Right lobe of liver (tissue), 6 donors: ENCODE results near the gene EMD. TPM values are rescaled to one million over a fixed set of nuclear protein-coding genes. Genes with fewer than 3 reads are reported as not detected.

Experiments used
- ATAC-seq, 4 donors: fragments of 200-7000 bp; cut with Tn5 transposase; one replicate each; pipeline ENCODE4 v1.9.1; 2020; ENCODE audit warnings: mild to moderate bottlenecking in 4 of 4, moderate library complexity in 4 of 4
- DNase-seq, 3 donors: peaks; one replicate each; pipeline ENCODE4 v3.0.0-alpha.2; 2020
- H3K27ac ChIP-seq, 3 donors: fragments of 200-600 bp; one replicate each; pipeline ENCODE4 v1.8.0; 2022
- H3K27me3 ChIP-seq, 2 donors: fragments of 200-600 bp; one replicate each; pipeline ENCODE4 v1.8.0; 2022
- H3K36me3 ChIP-seq, 4 donors: fragments of 200-600 bp; sonication (generic) in 1 of 4; one replicate each; pipeline versions ENCODE4 v1.5.1 to v1.8.0; 2017 to 2022; ENCODE audit warnings: control low read depth in 1 of 4
- H3K4me1 ChIP-seq, 4 donors: fragments of 200-600 bp; sonication (generic) in 1 of 4; one replicate each; pipeline versions ENCODE4 v1.5.1 to v1.8.0; 2017 to 2022; ENCODE audit warnings: control low read depth in 1 of 4
- H3K4me3 ChIP-seq, 3 donors: fragments of 200-600 bp; one replicate each; pipeline ENCODE4 v1.8.0; 2022
- H3K9me3 ChIP-seq, 4 donors: fragments of 200-600 bp; sonication (generic) in 1 of 4; one replicate each; pipeline versions ENCODE4 v1.5.1 to v1.8.0; 2017 to 2022; ENCODE audit warnings: control low read depth in 1 of 4
- POLR2A ChIP-seq: fragments of 450-650 bp; IDR thresholded peaks from one replicate; pipeline ENCODE4 v1.6.1; 2017; ENCODE audit warnings: antibody characterized with exemption, mild to moderate bottlenecking
- WGBS: methylation state at CpG from one replicate; pipeline ENCODE4 v1.1.6; 2018; ENCODE audit warnings: low coverage, low lambda C conversion rate; ENCODE audit not compliant: insufficient coverage; ENCODE audit errors: missing lambda C conversion rate; 5-methylcytosine and 5-hydroxymethylcytosine counted together
- intact Hi-C, 2 donors: fragments of 100-400 bp; cut with DNase I; formaldehyde crosslinking; loops; one replicate each; pipeline versions ENCODE4 v1.11.2 to v1.14.1; 2022
- total RNA-seq, 6 experiments: library from RNA; depleted of rRNA in 2 of 6; stranded (reverse); fragments of >200 nt in 2 of 6; fragmentation: NEBNext Ultra II Directional in 3 of 6; extraction: Animal tissue kit (Norgen Biotek cat#: 25700) in 3 of 6; gene quantifications; one replicate each; pipeline versions ENCODE4 v1.1.0 to v1.2.4, GENCODE V29; 2016 to 2023
- TF ChIP-seq, protein P1 (sequence below), 4 donors: fragments of 200-600 bp in 3 of 4; fragments of 450-650 bp in 1 of 4; IDR thresholded peaks; one replicate each; pipeline versions ENCODE4 v1.5.1 to v1.8.0; 2016 to 2022; ENCODE audit warnings: antibody characterized with exemption in 4 of 4, mild to moderate bottlenecking in 2 of 4
- donor health status: DM: no; HTN: yes; CAD: no.
- donor health status: DM: no; HTN: no; CAD: no.
- donor health status: DM: no; HTN: no; CAD: no.
- donor health status: DM: no; HTN: yes; CAD: no.
- donor health status: DM: no; HTN: yes; CAD: no.

The EMD gene
- total RNA-seq, 6 experiments from 2014 or later = 19.8 to 28.8 (median 24.2) TPM

DNA sequence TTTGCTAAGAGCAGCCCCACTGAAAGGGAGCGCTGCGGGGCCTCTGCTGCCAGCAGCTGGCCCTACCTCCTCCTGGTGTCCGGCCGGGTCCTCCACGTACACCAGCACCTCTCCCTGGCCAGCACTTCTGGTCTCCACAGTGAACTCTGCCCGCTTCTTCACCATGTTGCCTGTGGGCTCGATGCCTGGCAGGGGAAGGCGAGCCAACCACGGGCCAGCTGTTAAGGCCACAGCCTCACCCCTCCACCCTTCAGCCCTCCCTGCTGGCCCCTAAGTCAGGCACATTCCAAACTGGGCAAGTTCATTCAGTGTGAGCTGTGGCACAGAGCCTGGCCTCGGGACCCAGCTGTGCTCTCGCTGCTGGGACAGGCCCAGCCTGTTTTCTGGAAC, 12.4 kb upstream of the EMD start:
- no peaks in the 10 kb centered on the region for H3K9me3 ChIP-seq
- H3K4me3 ChIP-seq = no peak overlapping the region
- 40% methylated on average over 1 of the region's 11 CpGs for WGBS
- ATAC-seq (peak; percentile 1 to 42 (median 24)), DNase-seq (peak in 1 of 3 donors; percentile 79)
- H3K27ac ChIP-seq = no peak overlapping the region
- peaks cover 0 to 2% (median 0%) of the 10 kb centered on the region in 4 donors for H3K36me3 ChIP-seq
- TF ChIP-seq POLR2A = no peak
- H3K27me3 ChIP-seq = no peaks in the 10 kb centered on the region
- H3K4me1 ChIP-seq = no peaks in the 10 kb centered on the region
- intact Hi-C loops = no loop called here

GRCh38 chrX:154367474-154368308, 11.4 kb upstream of the EMD start:
- intact Hi-C loops = no loop called here
- Histone ChIP-seq H3K27ac (no peak overlapping the region), H3K9me3 (no peaks in the 10 kb centered on the region), H3K4me1 (no peaks in the 10 kb centered on the region), H3K4me3 (no peak overlapping the region), H3K36me3 (no peaks in the 10 kb centered on the region), H3K27me3 (no peaks in the 10 kb centered on the region)
- TF ChIP-seq POLR2A = no peak
- TF ChIP-seq, protein P1, sequence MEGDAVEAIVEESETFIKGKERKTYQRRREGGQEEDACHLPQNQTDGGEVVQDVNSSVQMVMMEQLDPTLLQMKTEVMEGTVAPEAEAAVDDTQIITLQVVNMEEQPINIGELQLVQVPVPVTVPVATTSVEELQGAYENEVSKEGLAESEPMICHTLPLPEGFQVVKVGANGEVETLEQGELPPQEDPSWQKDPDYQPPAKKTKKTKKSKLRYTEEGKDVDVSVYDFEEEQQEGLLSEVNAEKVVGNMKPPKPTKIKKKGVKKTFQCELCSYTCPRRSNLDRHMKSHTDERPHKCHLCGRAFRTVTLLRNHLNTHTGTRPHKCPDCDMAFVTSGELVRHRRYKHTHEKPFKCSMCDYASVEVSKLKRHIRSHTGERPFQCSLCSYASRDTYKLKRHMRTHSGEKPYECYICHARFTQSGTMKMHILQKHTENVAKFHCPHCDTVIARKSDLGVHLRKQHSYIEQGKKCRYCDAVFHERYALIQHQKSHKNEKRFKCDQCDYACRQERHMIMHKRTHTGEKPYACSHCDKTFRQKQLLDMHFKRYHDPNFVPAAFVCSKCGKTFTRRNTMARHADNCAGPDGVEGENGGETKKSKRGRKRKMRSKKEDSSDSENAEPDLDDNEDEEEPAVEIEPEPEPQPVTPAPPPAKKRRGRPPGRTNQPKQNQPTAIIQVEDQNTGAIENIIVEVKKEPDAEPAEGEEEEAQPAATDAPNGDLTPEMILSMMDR (IDR thresholded peaks at IDR 0.05) = no peak
- DNase-seq (no peak), ATAC-seq (no peak)
- 60% methylated on average over 3 of the region's 31 CpGs for WGBS

DNA sequence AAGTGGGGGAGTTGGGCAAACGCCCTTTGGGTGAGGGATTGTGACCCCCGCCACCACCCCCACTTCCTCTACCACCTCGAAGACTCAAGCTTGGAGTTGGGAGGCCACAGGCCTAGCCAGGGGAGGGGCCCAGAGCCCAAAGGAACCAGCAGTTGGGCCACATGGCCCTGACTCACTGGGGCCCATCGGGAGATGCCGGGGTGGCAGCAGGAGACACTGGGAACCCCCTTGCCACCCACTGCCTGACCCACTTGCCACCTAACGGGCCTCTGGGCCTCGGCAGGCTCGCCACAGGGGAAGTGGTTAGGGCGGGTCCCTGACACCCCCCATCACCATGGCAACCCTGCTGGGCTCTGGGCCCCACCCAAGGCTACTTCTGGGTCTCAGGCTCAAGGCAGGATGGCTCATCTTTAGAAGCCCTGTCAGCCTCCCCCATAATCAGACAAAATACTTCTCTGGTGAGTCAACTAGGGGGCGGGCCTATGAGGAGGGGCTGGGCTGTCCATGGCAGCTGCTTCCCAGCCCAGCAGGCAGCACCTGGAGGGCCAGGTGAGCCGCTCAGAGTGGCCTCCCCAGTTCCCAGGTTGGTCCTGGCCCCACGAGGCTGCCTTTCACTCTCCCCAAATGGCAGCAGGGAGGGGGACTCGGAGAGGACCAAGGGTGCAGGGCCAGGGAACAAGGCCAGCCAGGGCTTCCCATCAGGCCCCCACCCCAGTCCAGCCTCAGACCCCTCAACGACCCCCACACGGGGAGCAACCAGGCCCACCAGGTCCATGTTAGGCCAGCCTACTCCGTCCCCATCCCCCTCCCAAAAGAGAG, 10.3 kb upstream of the EMD start:
- peak overlapping the region; percentile 50 to 73 (median 59) for H3K27ac ChIP-seq
- H3K36me3 ChIP-seq = no peaks in the 10 kb centered on the region
- H3K9me3 ChIP-seq = no peaks in the 10 kb centered on the region
- DNase-seq = peak in 1 of 3 donors; percentile 71
- 42% methylated on average over 3 of the region's 16 CpGs for WGBS
- H3K4me3 ChIP-seq = peak overlapping the region; percentile 21 to 49 (median 29)
- peaks cover 0 to 1% (median 0%) of the 10 kb centered on the region in 4 donors for H3K4me1 ChIP-seq
- ATAC-seq = peak; percentile 2 to 30 (median 17)
- no peak for TF ChIP-seq POLR2A
- TF ChIP-seq, protein P1 (IDR thresholded peaks at IDR 0.05) = no peak
- no peaks in the 10 kb centered on the region for H3K27me3 ChIP-seq
- intact Hi-C loops = no loop called here

DNA sequence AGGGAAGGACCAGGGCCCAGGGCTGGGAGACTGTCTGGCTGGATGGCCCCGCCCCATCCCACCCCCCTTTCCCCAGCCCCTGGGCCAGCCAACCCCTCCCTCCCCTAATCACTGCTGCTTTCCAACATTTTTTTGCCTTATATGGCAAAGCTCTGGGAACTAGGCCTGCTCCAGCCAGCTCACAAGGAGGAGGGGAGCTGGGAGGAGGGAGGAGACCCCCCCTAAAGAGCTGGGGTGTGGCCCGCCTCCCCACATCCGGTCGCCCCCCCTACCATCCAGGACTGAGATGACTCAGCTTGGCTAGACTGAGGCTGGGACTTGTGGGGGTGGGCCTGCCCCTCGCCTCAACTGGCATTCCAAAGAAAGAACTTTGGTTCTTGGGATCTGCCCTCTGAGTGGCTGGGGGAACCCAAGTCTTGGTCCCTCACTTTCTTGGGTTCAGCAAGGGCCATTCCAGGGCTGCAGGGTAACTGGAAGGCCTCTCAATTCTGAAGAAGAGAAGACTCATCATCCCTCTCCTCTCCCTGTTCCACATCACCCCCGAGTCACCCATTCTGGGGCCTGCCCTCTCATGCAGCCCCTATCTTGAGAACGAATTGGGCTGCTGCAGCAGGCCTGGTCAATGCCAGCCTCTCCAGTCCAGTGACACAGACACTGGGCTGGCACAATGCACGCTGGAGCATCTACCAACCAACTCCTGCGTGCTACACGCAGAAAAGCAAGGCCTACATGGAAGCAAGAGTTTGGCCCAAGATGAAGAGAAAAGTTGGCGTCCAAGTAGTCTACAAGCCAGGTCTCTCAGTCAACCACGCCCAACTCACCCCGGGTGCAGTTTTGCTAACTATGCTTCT, 9.4 kb upstream of the EMD start:
- Histone ChIP-seq H3K36me3 (no peaks in the 10 kb centered on the region), H3K4me1 (peaks cover 0 to 1% (median 0%) of the 10 kb centered on the region in 4 donors), H3K27ac (peak overlapping the region; percentile 50 to 73 (median 59)), H3K9me3 (no peaks in the 10 kb centered on the region), H3K27me3 (no peaks in the 10 kb centered on the region), H3K4me3 (peak overlapping the region; percentile 45 to 49 (median 46))
- 61% methylated on average over 8 of the region's 13 CpGs for WGBS
- TF ChIP-seq, protein P1 (IDR thresholded peaks at IDR 0.05) = no peak
- TF ChIP-seq POLR2A = no peak
- ATAC-seq (peak in 3 of 4 donors; percentile 3 to 27 (median 5)), DNase-seq (peak in 2 of 3 donors; percentile 65 to 67)
- intact Hi-C loops = no loop called here
